Transverse colon (tissue), 4 donors: ENCODE results near the gene TUB. TPM values are rescaled to one million over a fixed set of nuclear protein-coding genes. Genes with fewer than 3 reads are reported as not detected.

ENCODE experiments used
- DNase-seq: peaks from one replicate; pipeline ENCODE4 v3.0.0-alpha.2; 2019
- H3K27ac ChIP-seq, 4 donors: fragments of 200-600 bp; sonication (generic); 2 replicates each; pipeline ENCODE4 v1.5.1; 2016 to 2018; ENCODE audit warnings: inconsistent platforms in 4 of 4
- H3K27me3 ChIP-seq: fragments of 200-600 bp; sonication (generic); 2 replicates; pipeline ENCODE4 v1.5.1; 2017; ENCODE audit warnings: inconsistent platforms
- H3K36me3 ChIP-seq, 4 donors: fragments of 200-600 bp; sonication (generic); 2 replicates each; pipeline ENCODE4 v1.5.1; 2017 to 2019; ENCODE audit warnings: inconsistent platforms in 4 of 4
- H3K4me1 ChIP-seq, 4 donors: fragments of 200-600 bp; sonication (generic); 2 replicates each; pipeline ENCODE4 v1.5.1; 2017 to 2020; ENCODE audit warnings: inconsistent platforms in 4 of 4
- H3K4me3 ChIP-seq, 4 donors: fragments of 200-600 bp; sonication (generic); 1 replicate in 1 of 4; 2 replicates in 3 of 4; pipeline versions ENCODE4 v1.5.1 to v1.6.1; 2017 to 2019; ENCODE audit warnings: inconsistent platforms in 4 of 4
- H3K9me3 ChIP-seq, 2 donors: fragments of 200-600 bp; sonication (generic); 2 replicates each; pipeline ENCODE4 v1.5.1; 2017 to 2019; ENCODE audit warnings: inconsistent platforms in 2 of 2
- EP300 ChIP-seq: sonication (generic); formaldehyde crosslinking; IDR thresholded peaks from one replicate; pipeline ENCODE4 v1.6.1; 2017; ENCODE audit warnings: antibody characterized with exemption, low read depth
- POLR2A ChIP-seq: fragments of 450-650 bp; IDR thresholded peaks from one replicate; pipeline ENCODE4 v1.6.1; 2016; ENCODE audit warnings: antibody characterized with exemption, mild to moderate bottlenecking, moderate library complexity
- POLR2AphosphoS5 ChIP-seq, 3 donors: sonication (generic); formaldehyde crosslinking; IDR thresholded peaks; one replicate each; pipeline ENCODE4 v1.6.1; 2016; ENCODE audit warnings: antibody characterized with exemption in 3 of 3
- WGBS, 2 donors: methylation state at CpG; one replicate each; pipeline ENCODE4 v1.1.5; 2018; ENCODE audit warnings: low coverage in 1 of 2; 5-methylcytosine and 5-hydroxymethylcytosine counted together
- in situ Hi-C, 4 donors: fragments of 200-750 bp; cut with MboI; loops; one replicate each; pipeline versions ENCODE4 v1.15.0 to v1.15.1; 2017; ENCODE audit warnings: low sequenced_read_pairs in 3 of 4, low pct_ligation_motif_present in 1 of 4, low pct_unique_long_range_greater_than_20kb in 1 of 4
- intact Hi-C: fragments of 100-400 bp; cut with DNase I; formaldehyde crosslinking; loops from one replicate; pipeline ENCODE4 v1.15.1; 2023; ENCODE audit warnings: low total_unique reads
- total RNA-seq, 4 donors: library from RNA; depleted of rRNA; stranded (reverse); fragments of >200 nt; gene quantifications; one replicate each; pipeline ENCODE4 v1.1.0, GENCODE V29; 2016
- TF ChIP-seq, protein P1 (sequence below), 5 experiments: fragments of 200-600 bp in 3 of 5; fragments of 450-650 bp in 2 of 5; sonication (generic) in 3 of 5; IDR thresholded peaks; 1 replicate in 2 of 5; 2 replicates in 3 of 5; pipeline ENCODE4 v1.5.1; 2016 to 2017; ENCODE audit warnings: antibody characterized with exemption in 5 of 5, inconsistent platforms in 3 of 5, mild to moderate bottlenecking in 2 of 5, moderate library complexity in 1 of 5

The TUB gene, protein sequence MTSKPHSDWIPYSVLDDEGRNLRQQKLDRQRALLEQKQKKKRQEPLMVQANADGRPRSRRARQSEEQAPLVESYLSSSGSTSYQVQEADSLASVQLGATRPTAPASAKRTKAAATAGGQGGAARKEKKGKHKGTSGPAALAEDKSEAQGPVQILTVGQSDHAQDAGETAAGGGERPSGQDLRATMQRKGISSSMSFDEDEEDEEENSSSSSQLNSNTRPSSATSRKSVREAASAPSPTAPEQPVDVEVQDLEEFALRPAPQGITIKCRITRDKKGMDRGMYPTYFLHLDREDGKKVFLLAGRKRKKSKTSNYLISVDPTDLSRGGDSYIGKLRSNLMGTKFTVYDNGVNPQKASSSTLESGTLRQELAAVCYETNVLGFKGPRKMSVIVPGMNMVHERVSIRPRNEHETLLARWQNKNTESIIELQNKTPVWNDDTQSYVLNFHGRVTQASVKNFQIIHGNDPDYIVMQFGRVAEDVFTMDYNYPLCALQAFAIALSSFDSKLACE
- total RNA-seq: 1 to 10 TPM in 3 of 4 donors, under 1 TPM in 1; 1.00 to 7.1 (median 2.6) TPM

DNA sequence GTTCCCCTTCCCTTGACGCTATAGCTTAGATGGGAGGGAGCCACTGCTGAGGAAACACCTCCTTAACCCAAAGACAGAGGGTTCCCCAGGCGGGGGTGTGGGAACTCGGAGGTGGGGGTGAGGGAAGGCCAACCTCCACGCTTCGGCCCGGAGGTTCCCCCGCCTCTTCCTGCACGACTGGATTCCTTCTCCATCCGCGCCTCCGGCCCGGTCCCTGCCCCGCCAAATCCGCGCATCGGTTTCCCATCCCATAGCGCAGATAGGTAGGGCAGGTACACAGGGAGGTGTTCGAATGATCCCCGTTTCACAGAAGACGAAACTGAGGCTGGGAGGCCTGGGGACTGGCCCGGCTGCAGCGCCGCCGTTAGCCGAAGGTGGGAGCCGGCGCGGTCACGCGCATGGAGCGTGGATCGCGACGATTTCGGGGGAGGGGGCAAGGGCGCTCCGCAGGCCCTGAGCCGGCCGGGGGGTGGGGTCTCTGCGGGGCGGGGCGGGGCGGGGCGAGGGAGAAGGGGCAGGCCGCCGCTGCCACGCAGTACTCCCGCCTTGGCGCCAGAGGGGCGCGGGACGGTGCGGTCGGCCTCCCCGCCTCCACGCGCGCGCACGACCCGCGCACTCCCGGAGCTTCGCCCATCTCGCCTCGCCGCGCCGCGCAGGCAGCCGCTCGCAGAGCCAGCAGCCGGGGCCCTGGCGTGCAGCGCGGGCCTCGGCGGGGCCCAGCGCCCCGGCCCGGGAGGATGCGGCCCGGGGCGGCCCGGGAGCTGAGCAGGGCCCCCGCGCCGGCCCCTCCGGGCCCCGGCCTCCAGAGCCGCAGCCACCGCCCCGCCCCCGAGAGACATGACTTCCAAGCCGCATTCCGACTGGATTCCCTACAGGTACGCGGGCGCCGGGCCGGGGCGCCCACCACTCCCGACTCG is at the start of gene TUB:
Gene TUB, plus strand, starts transcription at position 538 of the 917 bp plus-strand sequence. Its CDS starts 300 bp downstream, at position 838.
- no peak for DNase-seq
- 3% methylated on average over 27 of the region's 104 CpGs; no CpG with 5 or more reads in 1 of the 2 donors for WGBS, 2 donors
- H3K4me3 ChIP-seq: peak within 1 kb of the TSS; percentile 35 to 49 (median 40)
- TF ChIP-seq EP300 (no peak), POLR2A (no peak), POLR2AphosphoS5 (IDR thresholded peaks at IDR 0.05) (no peak)
- TF ChIP-seq, protein P1, sequence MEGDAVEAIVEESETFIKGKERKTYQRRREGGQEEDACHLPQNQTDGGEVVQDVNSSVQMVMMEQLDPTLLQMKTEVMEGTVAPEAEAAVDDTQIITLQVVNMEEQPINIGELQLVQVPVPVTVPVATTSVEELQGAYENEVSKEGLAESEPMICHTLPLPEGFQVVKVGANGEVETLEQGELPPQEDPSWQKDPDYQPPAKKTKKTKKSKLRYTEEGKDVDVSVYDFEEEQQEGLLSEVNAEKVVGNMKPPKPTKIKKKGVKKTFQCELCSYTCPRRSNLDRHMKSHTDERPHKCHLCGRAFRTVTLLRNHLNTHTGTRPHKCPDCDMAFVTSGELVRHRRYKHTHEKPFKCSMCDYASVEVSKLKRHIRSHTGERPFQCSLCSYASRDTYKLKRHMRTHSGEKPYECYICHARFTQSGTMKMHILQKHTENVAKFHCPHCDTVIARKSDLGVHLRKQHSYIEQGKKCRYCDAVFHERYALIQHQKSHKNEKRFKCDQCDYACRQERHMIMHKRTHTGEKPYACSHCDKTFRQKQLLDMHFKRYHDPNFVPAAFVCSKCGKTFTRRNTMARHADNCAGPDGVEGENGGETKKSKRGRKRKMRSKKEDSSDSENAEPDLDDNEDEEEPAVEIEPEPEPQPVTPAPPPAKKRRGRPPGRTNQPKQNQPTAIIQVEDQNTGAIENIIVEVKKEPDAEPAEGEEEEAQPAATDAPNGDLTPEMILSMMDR (IDR thresholded peaks at IDR 0.05): no peak
- intact Hi-C loops (no loop called here), in situ Hi-C loops (loop anchor here in 1 of 4 donors (25.0 kb wide), 1 partner anchor 194 kb away; no protein-coding TSS in a partner anchor)
- H3K4me1 ChIP-seq: peaks cover 0 to 8% (median 1%) of the 10 kb centered on the region in 4 donors
- H3K9me3 ChIP-seq: no peaks in the 10 kb centered on the region
- peak within 1 kb of the TSS in 1 of 4 donors; percentile 55 for H3K27ac ChIP-seq
- no peaks in the 10 kb centered on the region for H3K36me3 ChIP-seq
- H3K27me3 ChIP-seq: peaks cover 30% of the 10 kb centered on the region

DNA sequence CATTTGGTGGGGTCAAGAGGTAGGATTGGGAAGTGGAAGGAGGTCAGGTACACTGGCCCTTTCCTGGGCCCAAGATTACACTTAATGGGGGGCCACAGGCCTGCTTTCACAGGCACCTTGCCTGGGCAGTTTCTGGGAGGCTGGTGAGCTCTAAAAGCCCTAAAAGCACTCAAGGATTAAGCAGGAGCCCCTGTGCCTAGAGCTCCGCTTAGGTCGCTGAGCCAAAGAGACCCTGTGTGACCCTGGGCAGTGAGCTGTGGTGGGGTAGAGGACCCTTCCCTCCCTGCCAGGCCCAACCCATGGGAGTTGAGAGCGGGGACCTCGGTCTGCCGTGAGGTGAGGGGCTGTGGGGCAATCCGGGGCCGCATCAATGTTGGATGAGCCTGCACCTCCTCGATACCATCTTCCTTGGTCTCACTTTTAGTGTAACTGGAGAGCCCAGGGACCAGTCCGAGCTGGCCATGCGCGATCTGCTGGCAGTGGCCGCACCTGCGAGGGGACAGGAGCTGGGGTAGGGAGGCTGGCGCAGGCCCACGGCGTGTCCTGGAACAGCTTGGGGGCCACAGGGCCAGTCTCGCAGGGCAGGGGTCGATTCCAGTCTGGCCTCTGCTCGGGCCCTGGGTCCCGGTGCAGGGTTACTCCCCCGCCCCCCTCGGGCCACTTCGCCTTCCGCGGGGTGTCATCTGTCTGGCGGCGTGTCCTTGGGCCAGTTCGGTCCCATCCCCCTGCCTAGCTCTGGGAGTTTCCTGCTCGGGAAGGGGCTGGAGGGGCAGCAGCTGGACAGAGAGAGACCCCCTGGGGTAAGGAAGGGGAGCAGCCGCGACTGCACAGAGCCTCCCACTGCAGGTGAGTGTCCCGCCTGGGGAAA is 49.5 kb upstream of the TUB start:
- Histone ChIP-seq H3K27ac (no peak overlapping the region), H3K27me3 (peaks cover 2% of the 10 kb centered on the region), H3K9me3 (no peaks in the 10 kb centered on the region), H3K4me3 (no peak overlapping the region), H3K4me1 (peaks cover 0 to 8% (median 4%) of the 10 kb centered on the region in 4 donors), H3K36me3 (no peaks in the 10 kb centered on the region)
- WGBS, 2 donors: 83 to 91% methylated on average over 4 to 32 of the region's 32 CpGs
- no peak for DNase-seq
- intact Hi-C loops (loop anchor here (5.0 kb wide), 2 partner anchors 41 to 66 kb away; no protein-coding TSS in a partner anchor), in situ Hi-C loops (loop anchor here in 3 of 4 donors (5.0 to 10.0 kb wide), 2 partner anchors 63 to 71 kb away; no protein-coding TSS in a partner anchor)
- no peak for TF ChIP-seq POLR2A

DNA sequence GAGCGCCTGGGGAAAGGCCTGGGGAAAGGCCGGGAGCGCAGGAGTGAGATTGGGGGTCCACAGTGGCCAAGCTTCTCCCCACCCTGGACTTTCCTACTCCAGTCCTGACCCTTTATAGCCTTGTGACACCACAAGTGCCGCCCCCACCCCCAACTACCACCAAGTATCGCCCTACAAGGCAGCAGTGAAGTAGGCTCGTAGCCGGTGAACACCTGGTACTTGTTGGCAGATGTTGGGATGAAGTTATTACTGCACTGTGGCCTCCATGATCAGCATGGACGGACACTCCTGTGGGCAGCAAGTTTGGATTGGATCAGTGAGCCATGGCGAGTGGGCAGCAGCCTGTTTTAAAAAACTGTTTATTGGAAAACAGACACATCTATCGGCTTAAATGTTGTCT is 48.9 kb upstream of the TUB start:
- no peaks in the 10 kb centered on the region for H3K9me3 ChIP-seq
- no peaks in the 10 kb centered on the region for H3K27me3 ChIP-seq
- 83% methylated on average over 10 of the region's 10 CpGs; no CpG with 5 or more reads in 1 of the 2 donors for WGBS, 2 donors
- intact Hi-C loops: loop anchor here (5.0 kb wide), 2 partner anchors 40 to 65 kb away; no protein-coding TSS in a partner anchor
- TF ChIP-seq POLR2AphosphoS5 (IDR thresholded peaks at IDR 0.05) (no peak), EP300 (no peak), POLR2A (no peak)
- TF ChIP-seq, protein P1 (IDR thresholded peaks at IDR 0.05): no peak
- H3K36me3 ChIP-seq: no peaks in the 10 kb centered on the region
- H3K27ac ChIP-seq: no peak overlapping the region
- in situ Hi-C loops: loop anchor here in 3 of 4 donors (5.0 to 10.0 kb wide), 2 partner anchors 63 to 70 kb away; no protein-coding TSS in a partner anchor
- no peak for DNase-seq
- H3K4me1 ChIP-seq: peaks cover 0 to 8% (median 4%) of the 10 kb centered on the region in 4 donors
- no peak overlapping the region for H3K4me3 ChIP-seq
